ENCODE data around the gene HORMAD2. TPM values are rescaled to one million over a fixed set of nuclear protein-coding genes. Genes with fewer than 3 reads are reported as not detected.

The HORMAD2 gene
- not detected in 2 replicates for total RNA-seq

GRCh38 chr22:30079952-30080533 is at the start of gene HORMAD2:
HORMAD2 (plus strand) TSS chr22:30080464; CDS start chr22:30093953, 13,489 bp downstream.

Other genes with a start within 250 kb of the HORMAD2 start
- 29.6 and 31.3 TPM in 2 replicates for gene ASCC2, start 242.2 kb upstream of the HORMAD2 start, total RNA-seq
- gene MTMR3, start 197.3 kb upstream of the HORMAD2 start, total RNA-seq = 8.8 and 9.1 TPM in 2 replicates
- 2.4 and 2.9 TPM in 2 replicates for gene LIF, start 166.3 kb downstream of the HORMAD2 start, total RNA-seq
- not detected in 2 replicates for gene OSM, start 186.4 kb downstream of the HORMAD2 start, total RNA-seq
- 5.4 and 12.6 TPM in 2 replicates for gene CASTOR1, start 209.0 kb downstream of the HORMAD2 start, total RNA-seq
- 18.7 and 19.3 TPM in 2 replicates for gene TBC1D10A, start 246.5 kb downstream of the HORMAD2 start, total RNA-seq